ENCODE data around the gene TRABD. TPM values are rescaled to one million over a fixed set of nuclear protein-coding genes. Genes with fewer than 3 reads are reported as not detected.

TRABD gene
- total and polyA plus RNA-seq, 2 donors (not counting 1 experiment from before 2014, with no cell fraction given) = 11.8 to 17.2 TPM

DNA sequence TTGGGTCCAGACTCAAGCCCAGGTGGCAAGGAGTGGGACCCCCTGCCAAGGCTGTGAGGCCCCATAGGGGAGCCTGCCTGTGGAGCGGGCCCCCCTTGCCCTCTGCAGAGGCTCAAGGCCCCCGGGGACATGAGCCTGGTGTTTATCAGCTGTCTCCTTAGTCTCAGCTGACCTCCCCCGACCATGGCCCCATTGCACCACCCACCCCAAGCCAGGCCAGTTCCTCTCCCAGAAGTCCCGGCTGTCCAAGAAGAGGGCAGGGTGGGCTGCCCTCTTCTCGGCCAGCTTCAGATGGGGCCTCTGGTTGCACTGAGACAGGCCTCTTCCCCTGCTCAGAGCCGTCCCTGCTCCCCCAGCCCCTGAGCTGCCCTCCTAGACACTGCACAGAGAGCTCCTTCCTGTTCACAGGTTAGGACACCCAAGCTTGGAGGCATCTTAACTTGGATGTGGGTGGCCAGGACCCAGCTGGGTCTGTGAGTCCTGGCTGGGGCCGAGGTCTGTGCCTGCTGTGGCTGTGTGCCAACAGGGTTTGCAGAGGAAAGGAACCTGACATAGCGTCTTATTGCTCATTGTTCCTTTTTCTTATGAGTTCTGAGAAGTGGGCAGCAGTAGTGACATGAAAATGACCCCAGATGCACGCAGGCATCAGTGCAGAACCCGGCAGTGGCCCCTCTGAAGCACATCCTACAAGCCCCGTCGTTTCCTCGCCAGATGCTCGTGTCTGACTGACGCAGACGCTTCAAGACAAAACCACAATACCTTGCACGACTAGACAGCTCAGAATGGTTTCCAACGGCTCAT, 5.4 kb downstream of the TRABD start:
- Histone ChIP-seq H3K27me3 (ENCODE audit: control insufficient read depth, insufficient read depth, low read length) (no peaks in the 10 kb centered on the region), H3K79me2 (ENCODE audit: control insufficient read depth, insufficient read depth, low read length) (peaks cover 46% of the 10 kb centered on the region), H3K36me3 (ENCODE audit: control insufficient read depth, insufficient read depth, low read length) (peaks cover 20% of the 10 kb centered on the region), H4K20me1 (ENCODE audit: control insufficient read depth, extremely low read depth, insufficient read depth, low read length) (no peaks in the 10 kb centered on the region), H2AFZ (ENCODE audit: low read length) (no peak overlapping the region), H3K9ac (ENCODE audit: insufficient read depth, low read length) (peak overlapping the region; percentile 42), H3K4me1 (ENCODE audit: control insufficient read depth, extremely low read depth, insufficient read depth, low read length) (peaks cover 12% of the 10 kb centered on the region), H3K4me3 (replicated peaks in 1 of 4; ENCODE audit: control extremely low read depth in 1 of 4, insufficient read depth in 1 of 4, low read depth in 3 of 4, low read length in 4 of 4) (peak overlapping the region in 3 of 4 experiments; percentile 2 to 55 (median 17)), H3K27ac (ENCODE audit: insufficient read depth, low read length) (peak overlapping the region; percentile 51), H3K9me3 (ENCODE audit: control insufficient read depth, insufficient read depth, low read depth, low read length) (no peaks in the 10 kb centered on the region), H3K4me2 (ENCODE audit: extremely low read depth, insufficient read depth, low read length) (peak overlapping the region; percentile 59)
- TF ChIP-seq EZH2 (IDR thresholded peaks at IDR 0.05; ENCODE audit: low read length, missing control alignments) = no peak
- TF ChIP-seq, protein P1, sequence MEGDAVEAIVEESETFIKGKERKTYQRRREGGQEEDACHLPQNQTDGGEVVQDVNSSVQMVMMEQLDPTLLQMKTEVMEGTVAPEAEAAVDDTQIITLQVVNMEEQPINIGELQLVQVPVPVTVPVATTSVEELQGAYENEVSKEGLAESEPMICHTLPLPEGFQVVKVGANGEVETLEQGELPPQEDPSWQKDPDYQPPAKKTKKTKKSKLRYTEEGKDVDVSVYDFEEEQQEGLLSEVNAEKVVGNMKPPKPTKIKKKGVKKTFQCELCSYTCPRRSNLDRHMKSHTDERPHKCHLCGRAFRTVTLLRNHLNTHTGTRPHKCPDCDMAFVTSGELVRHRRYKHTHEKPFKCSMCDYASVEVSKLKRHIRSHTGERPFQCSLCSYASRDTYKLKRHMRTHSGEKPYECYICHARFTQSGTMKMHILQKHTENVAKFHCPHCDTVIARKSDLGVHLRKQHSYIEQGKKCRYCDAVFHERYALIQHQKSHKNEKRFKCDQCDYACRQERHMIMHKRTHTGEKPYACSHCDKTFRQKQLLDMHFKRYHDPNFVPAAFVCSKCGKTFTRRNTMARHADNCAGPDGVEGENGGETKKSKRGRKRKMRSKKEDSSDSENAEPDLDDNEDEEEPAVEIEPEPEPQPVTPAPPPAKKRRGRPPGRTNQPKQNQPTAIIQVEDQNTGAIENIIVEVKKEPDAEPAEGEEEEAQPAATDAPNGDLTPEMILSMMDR (conservative IDR thresholded peaks at IDR 0.05 in 1 of 2, IDR thresholded peaks at IDR 0.05 in 1 of 2; ENCODE audit: low read depth in 1 of 2, low read length in 2 of 2) = no peak
- no peak for DNase-seq (ENCODE audit: low read depth in 2 of 2)

DNA sequence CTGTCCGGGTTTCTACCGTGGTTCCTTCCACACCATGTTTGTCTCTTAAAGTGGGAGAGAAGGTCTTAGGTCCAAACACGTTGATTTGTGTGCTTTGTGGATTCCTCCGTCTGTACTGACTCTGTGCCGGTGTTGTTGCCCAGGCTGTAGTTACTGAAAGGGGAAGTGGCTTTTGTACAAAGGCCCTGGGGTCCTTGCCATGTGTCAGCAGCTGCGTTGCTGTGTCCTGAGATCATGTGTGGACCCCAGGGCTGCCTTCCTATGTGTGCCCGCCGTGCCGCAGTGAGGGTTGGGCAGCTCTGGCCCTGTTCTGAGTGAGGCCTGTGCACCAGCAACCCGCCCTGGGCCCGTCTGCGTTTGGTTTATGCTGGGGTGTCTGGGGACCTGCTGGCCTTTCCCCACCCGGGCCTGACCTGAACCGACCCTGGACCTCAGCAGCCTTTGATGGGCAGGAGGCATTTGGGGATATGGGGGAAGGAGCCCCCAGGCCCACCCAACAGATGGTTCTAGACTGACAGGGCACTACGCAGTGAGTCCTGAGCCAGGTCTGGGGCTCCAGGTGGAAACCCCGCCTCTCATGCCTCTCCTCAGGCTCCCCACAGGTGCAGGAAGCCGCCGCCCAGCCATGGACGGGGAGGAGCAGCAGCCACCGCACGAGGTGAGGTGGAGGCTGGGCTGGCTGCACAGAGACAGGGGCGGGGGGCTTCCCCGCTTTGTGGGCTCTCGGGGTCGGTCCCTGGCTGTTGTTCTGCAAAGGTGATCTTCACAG, 6.9 kb downstream of the TRABD start:
- H3K36me3 ChIP-seq (ENCODE audit: control insufficient read depth, insufficient read depth, low read length) = peaks cover 24% of the 10 kb centered on the region
- H3K4me3 ChIP-seq (replicated peaks in 1 of 4; ENCODE audit: control extremely low read depth in 1 of 4, insufficient read depth in 1 of 4, low read depth in 3 of 4, low read length in 4 of 4) = no peak overlapping the region
- H3K27ac ChIP-seq (ENCODE audit: insufficient read depth, low read length) = no peak overlapping the region
- no peak overlapping the region for H2AFZ ChIP-seq (ENCODE audit: low read length)
- H4K20me1 ChIP-seq (ENCODE audit: control insufficient read depth, extremely low read depth, insufficient read depth, low read length) = no peaks in the 10 kb centered on the region
- peaks cover 12% of the 10 kb centered on the region for H3K4me1 ChIP-seq (ENCODE audit: control insufficient read depth, extremely low read depth, insufficient read depth, low read length)
- no peaks in the 10 kb centered on the region for H3K9me3 ChIP-seq (ENCODE audit: control insufficient read depth, insufficient read depth, low read depth, low read length)
- DNase-seq (ENCODE audit: low read depth in 2 of 2) = no peak
- TF ChIP-seq EZH2 (IDR thresholded peaks at IDR 0.05; ENCODE audit: low read length, missing control alignments) = no peak
- TF ChIP-seq, protein P1 (conservative IDR thresholded peaks at IDR 0.05 in 1 of 2, IDR thresholded peaks at IDR 0.05 in 1 of 2; ENCODE audit: low read depth in 1 of 2, low read length in 2 of 2) = no peak
- no peaks in the 10 kb centered on the region for H3K27me3 ChIP-seq (ENCODE audit: control insufficient read depth, insufficient read depth, low read length)
- no peak overlapping the region for H3K4me2 ChIP-seq (ENCODE audit: extremely low read depth, insufficient read depth, low read length)
- H3K9ac ChIP-seq (ENCODE audit: insufficient read depth, low read length) = no peak overlapping the region
- peaks cover 37% of the 10 kb centered on the region for H3K79me2 ChIP-seq (ENCODE audit: control insufficient read depth, insufficient read depth, low read length)

DNA sequence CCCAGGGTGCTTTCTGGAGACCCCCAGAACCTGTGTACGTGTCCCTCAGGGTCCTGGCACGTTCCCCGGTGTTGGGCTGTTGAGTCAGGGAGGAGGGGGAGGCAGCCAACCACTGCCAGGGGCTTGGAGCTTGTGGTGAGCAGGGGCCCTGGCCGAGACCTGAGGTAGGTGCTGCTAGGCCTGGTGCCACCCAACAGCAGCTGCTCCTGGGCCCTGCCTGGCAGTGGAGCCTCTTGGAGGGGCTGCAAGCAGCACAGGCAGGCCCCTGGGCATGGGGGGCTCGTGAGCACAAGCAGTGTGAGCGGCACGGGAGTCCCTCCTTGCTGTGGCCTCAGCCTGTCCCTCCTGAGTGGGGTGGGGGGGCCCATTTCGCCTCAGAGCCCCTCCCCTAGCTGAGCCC, 7.9 kb downstream of the TRABD start:
- peaks cover 12% of the 10 kb centered on the region for H3K4me1 ChIP-seq (ENCODE audit: control insufficient read depth, extremely low read depth, insufficient read depth, low read length)
- no peak overlapping the region for H2AFZ ChIP-seq (ENCODE audit: low read length)
- H3K27me3 ChIP-seq (ENCODE audit: control insufficient read depth, insufficient read depth, low read length) = no peaks in the 10 kb centered on the region
- H3K36me3 ChIP-seq (ENCODE audit: control insufficient read depth, insufficient read depth, low read length) = peaks cover 26% of the 10 kb centered on the region
- H4K20me1 ChIP-seq (ENCODE audit: control insufficient read depth, extremely low read depth, insufficient read depth, low read length) = no peaks in the 10 kb centered on the region
- peaks cover 35% of the 10 kb centered on the region for H3K79me2 ChIP-seq (ENCODE audit: control insufficient read depth, insufficient read depth, low read length)
- no peak overlapping the region for H3K27ac ChIP-seq (ENCODE audit: insufficient read depth, low read length)
- H3K9me3 ChIP-seq (ENCODE audit: control insufficient read depth, insufficient read depth, low read depth, low read length) = no peaks in the 10 kb centered on the region
- no peak overlapping the region for H3K4me3 ChIP-seq (replicated peaks in 1 of 4; ENCODE audit: control extremely low read depth in 1 of 4, insufficient read depth in 1 of 4, low read depth in 3 of 4, low read length in 4 of 4)
- TF ChIP-seq EZH2 (IDR thresholded peaks at IDR 0.05; ENCODE audit: low read length, missing control alignments) = no peak
- TF ChIP-seq, protein P1 (conservative IDR thresholded peaks at IDR 0.05 in 1 of 2, IDR thresholded peaks at IDR 0.05 in 1 of 2; ENCODE audit: low read depth in 1 of 2, low read length in 2 of 2) = no peak
- H3K4me2 ChIP-seq (ENCODE audit: extremely low read depth, insufficient read depth, low read length) = no peak overlapping the region
- no peak overlapping the region for H3K9ac ChIP-seq (ENCODE audit: insufficient read depth, low read length)
- DNase-seq (ENCODE audit: low read depth in 2 of 2) = no peak

All from fibroblast of lung (primary cell).